Measurements from ENCODE around the gene AATF.
A peak's percentile ranks its signal among the peaks of the same experiment; 100 is the strongest.

AATF gene

DNA sequence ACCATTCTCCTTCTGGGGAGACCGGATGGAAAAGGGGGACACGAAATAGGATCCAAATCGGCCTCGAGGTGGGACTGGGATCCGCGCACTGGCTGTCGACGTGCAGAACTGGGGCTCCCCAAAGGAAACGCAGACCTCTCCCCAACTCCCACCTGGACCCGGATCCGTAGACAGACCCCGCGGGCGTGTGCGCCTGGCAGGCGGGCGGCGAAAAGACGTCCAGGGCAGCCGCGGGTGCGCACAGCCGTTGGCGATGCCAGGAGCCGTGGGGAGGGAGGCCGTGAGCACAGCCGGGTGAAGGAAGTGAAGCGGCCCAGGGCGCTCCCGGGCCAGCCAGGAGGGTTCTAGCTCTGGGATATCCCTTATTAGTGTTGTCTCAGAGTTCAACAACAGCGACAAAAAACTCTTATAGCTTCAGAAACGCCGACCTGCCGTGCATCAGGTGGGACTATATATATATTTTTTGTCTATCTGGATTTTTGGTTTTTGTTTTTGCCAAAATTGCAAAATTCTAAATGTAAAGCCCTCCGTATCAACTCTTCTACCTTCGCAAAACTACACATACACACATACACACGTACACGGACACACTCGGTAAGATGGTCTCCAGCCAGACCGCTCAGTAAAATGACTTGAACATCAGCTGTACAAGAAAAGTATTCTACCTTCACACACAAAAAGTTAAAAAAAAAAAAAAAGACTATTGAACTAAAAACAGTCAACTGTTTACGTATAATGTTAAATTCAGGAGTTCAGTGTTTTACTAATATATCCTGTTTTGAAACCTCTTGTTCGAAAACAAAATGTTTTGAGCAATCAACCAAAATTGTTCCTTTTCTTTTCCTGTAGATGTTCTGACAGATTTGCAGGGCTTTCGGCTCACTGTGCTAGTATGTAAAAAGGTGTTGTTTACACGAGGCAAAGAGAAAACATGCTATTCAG is 5.2 kb upstream of the AATF start:
- ATAC-seq (no peak), DNase-seq (no peak)
- Mint-ChIP-seq H3K27ac (no peak overlapping the region), H3K27me3 (peaks cover 93% of the 10 kb centered on the region), H3K4me3 (peak overlapping the region; percentile 34 to 66), H3K9me3 (no peaks in the 10 kb centered on the region), H3K4me1 (peaks cover 70% of the 10 kb centered on the region)

DNA sequence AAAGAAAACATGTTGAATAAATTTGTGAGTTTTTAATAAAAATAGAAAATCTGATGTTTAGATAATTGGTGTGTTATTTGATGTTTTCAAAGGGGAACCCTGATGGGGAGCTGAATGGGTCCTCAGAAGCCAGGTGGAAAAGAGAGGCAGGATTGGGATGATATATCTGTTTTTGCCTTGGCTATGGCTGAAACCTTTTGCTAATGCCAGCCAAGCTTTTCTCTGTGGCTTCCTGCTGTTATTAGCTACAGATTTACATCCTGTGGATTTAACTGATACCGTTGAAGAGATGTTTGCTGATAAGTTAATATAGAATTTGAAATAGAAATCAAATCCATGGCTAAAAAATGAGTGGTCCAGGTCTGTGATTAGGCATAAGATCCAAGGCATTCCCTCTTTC is 4.2 kb upstream of the AATF start:
- no peak overlapping the region for H3K4me3 Mint-ChIP-seq

DNA sequence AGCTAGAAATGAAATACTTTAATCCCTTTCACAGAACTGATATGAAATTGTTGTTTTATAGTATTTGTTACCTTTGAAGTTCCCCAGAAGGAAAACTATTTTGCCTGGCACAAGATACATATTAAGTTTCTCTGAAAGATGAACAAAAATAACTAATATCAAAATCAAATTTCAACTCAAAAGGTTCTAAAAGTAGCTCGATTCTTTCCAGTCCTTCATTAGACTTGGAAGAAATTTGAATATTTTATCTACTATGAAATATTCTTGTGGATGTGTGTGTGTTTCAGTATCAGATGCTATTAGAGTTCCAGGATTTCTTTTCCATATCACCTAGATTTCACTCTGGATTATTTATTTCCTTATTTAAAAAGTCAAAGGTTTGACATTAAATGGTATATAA is 3.6 kb upstream of the AATF start:
- ATAC-seq (no peak), DNase-seq (no peak)
- H3K27me3 Mint-ChIP-seq, result peaks cover 77% of the 10 kb centered on the region
- peaks cover 68% of the 10 kb centered on the region for H3K4me1 Mint-ChIP-seq
- no peak overlapping the region for H3K4me3 Mint-ChIP-seq
- no peaks in the 10 kb centered on the region for H3K9me3 Mint-ChIP-seq
- no peak overlapping the region for H3K27ac Mint-ChIP-seq

More for the DNA sequence above, 4.2 kb upstream of the AATF start:
- ATAC-seq (no peak), DNase-seq (no peak)
- Mint-ChIP-seq H3K4me1 (peaks cover 68% of the 10 kb centered on the region), H3K27ac (no peak overlapping the region), H3K27me3 (peaks cover 83% of the 10 kb centered on the region), H3K9me3 (no peaks in the 10 kb centered on the region)

DNA sequence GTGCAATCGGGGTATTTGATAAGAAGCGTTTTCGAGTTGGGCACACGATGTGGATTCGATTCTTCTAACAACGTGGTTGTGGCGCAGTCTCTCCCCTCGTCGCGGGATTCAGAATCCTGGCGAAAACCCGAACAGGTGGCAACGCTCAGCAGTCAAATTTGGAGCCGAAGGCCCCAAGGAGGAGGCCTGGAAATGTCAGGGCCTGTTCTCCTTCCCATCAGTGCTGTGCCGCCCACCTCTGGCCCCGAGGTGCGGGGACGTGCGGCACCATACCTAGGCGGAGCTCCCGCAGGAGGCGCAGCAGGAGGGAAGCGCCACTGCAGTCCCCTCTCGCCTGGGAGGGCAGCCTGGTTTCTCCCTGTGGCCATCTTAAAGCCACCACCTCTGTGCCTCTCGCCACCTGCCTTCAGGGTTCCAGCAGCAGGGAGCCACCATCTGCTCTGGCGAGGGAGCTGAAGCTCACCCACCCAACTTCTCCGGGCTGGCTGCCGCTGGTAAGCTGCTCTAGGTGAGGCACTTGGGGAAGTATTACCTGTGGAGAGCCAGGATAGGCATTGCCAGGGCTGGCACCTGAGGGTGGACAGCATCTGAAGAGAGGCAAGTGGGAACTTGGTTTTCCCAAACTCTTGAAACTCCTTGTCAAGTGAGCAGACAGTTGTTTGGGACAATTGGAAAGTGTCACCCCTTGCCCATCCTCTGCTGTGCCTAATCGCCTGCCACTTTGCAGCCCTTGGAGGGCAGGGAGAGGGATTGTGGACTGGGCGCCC is 2.6 kb upstream of the AATF start:
- Mint-ChIP-seq H3K4me1 (peaks cover 68% of the 10 kb centered on the region), H3K27ac (no peak overlapping the region), H3K9me3 (no peaks in the 10 kb centered on the region), H3K27me3 (peaks cover 67% of the 10 kb centered on the region), H3K4me3 (no peak overlapping the region)
- no peak for DNase-seq
- ATAC-seq, result no peak

DNA sequence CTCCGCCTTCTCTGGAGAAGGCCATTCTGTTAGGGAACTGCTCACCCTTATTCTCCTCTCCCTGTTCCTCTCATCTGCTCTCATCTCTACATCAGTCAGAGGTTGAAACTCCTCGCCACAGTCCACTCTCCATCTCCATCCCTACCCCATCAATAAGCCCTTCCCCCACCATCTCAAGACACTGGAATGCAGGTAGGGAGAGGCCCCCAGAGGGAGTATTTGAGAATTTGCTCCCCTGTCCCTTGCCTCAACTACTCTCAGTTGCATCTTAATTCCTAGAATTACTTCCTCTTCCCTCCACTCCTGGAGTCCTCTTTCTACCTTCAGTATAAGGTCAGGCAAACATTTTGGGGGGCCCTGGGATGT is 2.0 kb upstream of the AATF start:
- DNase-seq (no peak), ATAC-seq (no peak)
- H3K9me3 Mint-ChIP-seq, result no peaks in the 10 kb centered on the region
- H3K4me3 Mint-ChIP-seq, result no peak overlapping the region
- H3K27ac Mint-ChIP-seq, result no peak overlapping the region
- peaks cover 62% of the 10 kb centered on the region for H3K27me3 Mint-ChIP-seq
- peaks cover 64% of the 10 kb centered on the region for H3K4me1 Mint-ChIP-seq

DNA sequence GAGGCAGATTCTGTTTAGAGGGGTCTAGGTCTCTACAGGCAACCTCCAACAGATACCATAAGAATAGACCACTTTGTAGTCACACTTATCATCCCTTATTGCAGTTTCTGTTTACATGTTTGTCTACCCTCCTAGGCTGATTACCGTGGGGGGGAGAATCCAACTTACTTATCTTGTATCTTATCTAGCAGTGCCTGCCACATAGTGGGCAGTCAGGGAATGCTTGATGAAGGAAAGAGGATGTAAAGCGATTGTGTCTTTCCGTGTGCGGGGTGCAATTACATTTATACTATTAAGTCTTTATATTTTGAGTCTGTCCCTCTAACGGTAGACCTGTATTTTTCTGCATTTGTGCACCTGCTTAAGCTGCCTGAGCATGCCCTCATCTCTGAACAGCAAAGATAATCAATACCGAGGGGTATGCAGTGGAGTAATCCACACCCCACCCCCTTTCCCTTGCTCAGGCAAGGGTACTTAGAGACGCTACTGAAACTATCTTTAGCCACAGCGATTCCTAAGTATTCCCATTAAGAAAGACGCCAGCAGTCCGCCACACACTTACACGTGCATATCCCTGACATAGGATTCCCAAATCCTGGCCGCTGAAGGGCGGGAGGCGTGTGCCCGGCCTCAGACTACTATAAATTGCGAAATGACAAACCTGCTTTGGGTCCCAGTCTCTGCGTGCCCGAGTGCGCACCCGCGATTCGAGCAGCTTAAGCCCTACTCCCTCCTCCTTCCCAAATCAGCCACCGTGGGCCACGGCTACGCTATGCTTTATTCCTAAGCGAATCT is 635 bp upstream of the AATF start:
- Mint-ChIP-seq H3K27me3 (peaks cover 47% of the 10 kb centered on the region), H3K4me3 (peak overlapping the region; percentile 93 to 100), H3K4me1 (peaks cover 73% of the 10 kb centered on the region), H3K9me3 (no peaks in the 10 kb centered on the region), H3K27ac (peak overlapping the region; percentile 99 to 100)
- ATAC-seq (peak; percentile 66), DNase-seq (no peak)

DNA sequence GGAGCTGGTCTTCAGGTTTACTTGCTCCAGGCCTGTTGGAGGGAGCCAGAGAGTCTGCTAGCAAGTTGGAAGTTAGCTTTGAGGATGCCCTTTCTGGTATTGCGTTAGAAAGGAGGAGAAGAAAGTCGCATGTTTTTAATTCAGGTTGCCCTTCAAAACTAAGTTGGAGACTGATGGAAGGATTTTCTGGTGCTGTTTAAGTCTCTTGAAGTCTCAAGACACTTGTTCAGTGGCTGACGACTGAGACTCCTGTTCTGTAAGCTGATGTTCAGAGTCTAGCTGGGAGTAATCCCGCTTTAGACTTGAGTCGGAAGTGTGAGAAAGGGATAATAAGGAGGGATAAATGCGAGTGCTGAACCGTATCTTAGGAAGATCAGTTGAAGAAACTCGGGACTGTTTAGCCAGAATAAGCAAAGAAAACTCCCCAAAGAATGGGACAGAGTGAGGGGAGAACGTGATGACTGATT is 740 bp downstream of the AATF start:
- H3K9me3 Mint-ChIP-seq, result no peaks in the 10 kb centered on the region
- peak overlapping the region; percentile 91 to 100 for H3K27ac Mint-ChIP-seq
- no peak for ATAC-seq
- H3K27me3 Mint-ChIP-seq, result peaks cover 34% of the 10 kb centered on the region
- no peak for DNase-seq
- peaks cover 71% of the 10 kb centered on the region for H3K4me1 Mint-ChIP-seq
- peak overlapping the region; percentile 93 to 100 for H3K4me3 Mint-ChIP-seq

DNA sequence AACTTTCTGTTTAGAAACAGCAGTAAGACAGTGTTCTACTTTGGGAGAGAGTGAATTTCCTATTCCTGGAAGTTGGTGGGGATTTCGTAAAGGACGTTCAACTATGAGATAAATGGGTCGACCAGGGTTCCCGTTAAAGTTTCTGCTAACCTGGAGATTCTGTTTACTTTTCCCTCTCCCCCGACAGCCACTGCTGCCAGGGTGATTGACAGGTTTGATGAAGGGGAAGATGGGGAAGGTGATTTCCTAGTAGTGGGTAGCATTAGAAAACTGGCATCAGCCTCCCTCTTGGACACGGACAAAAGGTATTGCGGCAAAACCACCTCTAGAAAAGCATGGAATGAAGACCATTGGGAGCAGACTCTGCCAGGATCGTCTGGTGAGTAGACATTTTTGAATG is 1.3 kb downstream of the AATF start:
- ATAC-seq, result no peak
- Mint-ChIP-seq H3K27me3 (peaks cover 28% of the 10 kb centered on the region), H3K27ac (peak overlapping the region in 1 of 2 donors; percentile 91), H3K4me3 (peak overlapping the region; percentile 93 to 100), H3K9me3 (no peaks in the 10 kb centered on the region), H3K4me1 (peaks cover 73% of the 10 kb centered on the region)
- no peak for DNase-seq

DNA sequence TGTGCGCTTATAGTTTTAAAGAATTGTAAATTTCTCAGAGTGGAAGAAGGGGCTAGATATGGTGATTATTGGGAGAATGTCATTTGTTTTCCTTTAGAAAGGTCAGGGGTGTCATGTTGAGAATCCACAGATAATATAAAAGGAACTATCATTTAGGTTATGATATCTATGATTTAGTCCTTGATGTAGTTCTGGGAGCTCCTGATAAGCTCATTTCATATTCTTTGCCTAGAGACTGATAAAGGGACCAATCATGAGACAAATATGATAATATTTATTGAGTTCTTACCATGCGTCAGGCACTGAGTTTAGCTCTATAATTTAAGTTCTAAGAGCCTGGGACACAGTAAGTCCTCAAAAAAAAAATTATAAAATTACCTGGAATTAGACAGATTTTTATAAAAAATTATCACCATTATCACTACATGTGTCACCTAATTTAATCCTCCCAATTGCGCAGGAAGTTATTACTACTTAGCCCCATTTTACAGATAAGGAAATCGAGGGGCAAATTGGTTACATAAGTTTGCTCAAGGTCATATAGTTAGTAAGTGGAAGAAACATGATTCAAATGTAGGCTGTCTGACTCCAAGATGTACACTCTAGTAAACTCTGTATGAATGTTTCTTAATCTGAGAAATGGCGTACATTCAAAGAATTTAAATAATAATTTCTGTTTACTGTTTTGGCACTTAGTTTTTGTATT is 2.5 kb downstream of the AATF start:
- Mint-ChIP-seq H3K9me3 (no peaks in the 10 kb centered on the region), H3K4me1 (peaks cover 68% of the 10 kb centered on the region), H3K27ac (no peak overlapping the region), H3K4me3 (peak overlapping the region; percentile 31 to 93), H3K27me3 (peaks cover 16% of the 10 kb centered on the region)
- DNase-seq (no peak), ATAC-seq (no peak)

DNA sequence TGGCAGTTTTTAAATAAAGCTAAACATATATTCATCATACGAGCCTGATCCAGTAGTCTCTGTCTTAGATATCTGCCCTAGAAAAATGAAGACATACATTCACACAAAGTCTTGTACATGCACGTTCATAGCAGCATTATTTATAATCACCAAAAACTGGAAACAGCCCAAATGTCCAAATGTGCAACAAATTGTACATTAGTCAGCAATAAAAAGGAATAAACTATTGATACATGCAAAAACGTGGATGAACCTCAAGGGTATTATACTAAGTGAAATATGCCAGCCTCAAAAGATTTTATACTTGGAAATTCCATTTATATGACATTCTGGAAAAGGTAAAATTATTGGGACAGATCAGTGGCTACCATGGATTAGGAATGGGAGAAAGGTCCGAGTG is 22.8 kb downstream of the AATF start:
- H3K4me3 Mint-ChIP-seq, result no peak overlapping the region
- H3K9me3 Mint-ChIP-seq, result no peaks in the 10 kb centered on the region
- no peaks in the 10 kb centered on the region for H3K27me3 Mint-ChIP-seq
- H3K27ac Mint-ChIP-seq, result no peak overlapping the region
- DNase-seq (no peak), ATAC-seq (no peak)
- H3K4me1 Mint-ChIP-seq, result peaks cover 35% of the 10 kb centered on the region

DNA sequence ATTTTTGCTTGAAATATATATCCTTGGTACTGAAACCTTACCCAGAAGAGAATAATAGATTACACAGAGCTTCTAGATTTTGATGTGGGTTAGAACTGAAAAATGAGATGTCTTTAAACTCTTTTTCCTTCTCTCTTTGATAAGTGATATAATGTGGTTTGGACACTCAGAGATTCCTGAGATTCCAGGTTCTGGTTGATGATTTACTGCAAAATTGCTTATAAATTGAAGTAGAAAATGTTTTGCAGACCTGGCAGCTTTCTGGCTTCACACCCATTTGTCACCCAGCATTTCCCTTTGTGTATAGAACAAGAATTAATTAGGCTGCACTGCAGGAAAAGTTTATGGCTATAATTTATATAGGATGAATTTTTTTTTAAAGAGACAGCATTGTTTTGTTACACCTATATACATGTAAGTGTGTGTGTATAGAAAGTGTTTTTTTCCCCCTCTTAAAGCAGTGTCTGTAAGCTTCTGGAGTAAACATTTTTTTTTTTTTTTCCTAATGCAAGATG is 23.5 kb downstream of the AATF start:
- Mint-ChIP-seq H3K27ac (no peak overlapping the region), H3K9me3 (no peaks in the 10 kb centered on the region), H3K4me3 (no peak overlapping the region), H3K27me3 (no peaks in the 10 kb centered on the region), H3K4me1 (peaks cover 31% of the 10 kb centered on the region)
- no peak for ATAC-seq
- no peak for DNase-seq

DNA sequence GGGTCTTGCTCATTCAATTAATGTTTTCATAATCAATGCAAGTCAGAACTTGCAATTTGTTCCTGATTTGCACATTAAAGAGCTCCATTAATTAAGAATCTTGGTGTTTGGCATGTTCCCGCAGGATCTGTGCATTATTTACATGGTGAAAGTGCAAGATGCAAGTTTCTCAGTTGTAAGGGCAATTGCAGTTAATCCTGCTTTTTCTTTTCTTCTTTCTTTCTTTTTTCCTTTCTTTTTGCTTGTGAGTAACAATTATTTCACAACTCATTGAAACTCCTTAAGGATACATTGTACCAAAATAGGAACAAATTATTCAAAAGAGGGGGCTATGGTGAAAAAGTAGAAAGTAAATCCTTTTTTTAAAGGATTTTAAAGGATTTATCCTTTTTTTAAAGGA is 24.2 kb downstream of the AATF start:
- no peak overlapping the region for H3K4me3 Mint-ChIP-seq
- H3K9me3 Mint-ChIP-seq, result no peaks in the 10 kb centered on the region
- no peak for DNase-seq
- no peak for ATAC-seq
- peaks cover 30% of the 10 kb centered on the region for H3K4me1 Mint-ChIP-seq
- no peak overlapping the region for H3K27ac Mint-ChIP-seq
- H3K27me3 Mint-ChIP-seq, result no peaks in the 10 kb centered on the region

DNA sequence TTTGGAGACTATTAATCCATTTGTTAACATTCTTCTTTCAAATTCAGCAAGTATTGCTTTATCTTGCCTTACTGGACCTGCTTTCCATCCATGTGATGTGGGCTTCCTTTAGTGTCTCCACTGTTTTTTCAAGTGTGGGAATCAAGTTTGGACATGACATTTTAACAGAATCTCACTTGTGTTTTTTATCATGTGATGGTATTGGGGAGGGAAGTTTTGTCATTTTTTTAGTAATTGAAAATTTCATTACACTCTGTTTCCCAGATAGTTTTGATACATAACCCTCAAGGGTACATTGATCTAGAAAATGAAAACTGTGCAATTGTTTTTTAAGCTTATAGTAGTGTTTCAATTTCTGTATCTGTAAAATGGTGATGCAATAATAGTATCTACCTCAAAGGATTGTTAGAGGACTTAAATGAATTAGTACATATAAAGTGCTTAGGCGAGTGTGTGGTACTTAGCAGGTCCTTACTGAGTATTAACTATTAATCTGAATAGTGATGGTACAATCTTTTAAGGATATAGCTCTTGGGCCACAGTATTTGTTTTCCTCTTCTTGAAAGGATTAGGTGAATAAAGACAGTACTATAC is 27.3 kb downstream of the AATF start:
- DNase-seq, result no peak
- Mint-ChIP-seq H3K27ac (peak overlapping the region in 1 of 2 donors; percentile 80), H3K4me1 (peaks cover 35% of the 10 kb centered on the region), H3K9me3 (no peaks in the 10 kb centered on the region), H3K27me3 (no peaks in the 10 kb centered on the region), H3K4me3 (no peak overlapping the region)
- no peak for ATAC-seq

DNA sequence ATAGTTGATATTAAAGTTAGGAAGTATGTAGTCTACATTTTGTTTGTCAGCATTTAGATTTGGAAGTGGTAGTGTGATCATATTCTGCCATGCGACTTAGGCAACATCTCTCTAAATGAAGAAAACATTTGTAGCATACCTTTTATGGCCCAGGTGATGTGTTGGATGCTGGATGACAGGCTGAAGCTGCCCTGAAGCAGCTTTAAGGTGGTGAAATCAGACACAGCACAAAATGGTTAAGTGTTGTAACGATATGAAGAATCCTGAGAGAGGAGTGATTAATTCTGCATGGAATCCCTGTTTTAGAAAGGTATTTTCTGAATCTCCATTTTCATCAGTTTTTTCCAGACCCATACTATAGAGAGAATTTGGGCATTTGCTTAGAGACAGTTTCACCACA is 28.3 kb downstream of the AATF start:
- H3K27ac Mint-ChIP-seq, result no peak overlapping the region
- no peak for ATAC-seq
- H3K4me1 Mint-ChIP-seq, result peaks cover 35% of the 10 kb centered on the region
- H3K4me3 Mint-ChIP-seq, result no peak overlapping the region
- no peaks in the 10 kb centered on the region for H3K27me3 Mint-ChIP-seq
- no peaks in the 10 kb centered on the region for H3K9me3 Mint-ChIP-seq
- DNase-seq, result no peak
